Sigmoid colon (tissue), 7 donors: ENCODE data around the gene PAPPA. TPM values are rescaled to one million over a fixed set of nuclear protein-coding genes. Genes with fewer than 3 reads are reported as not detected.

Experiments used
- DNase-seq: peaks from one replicate; pipeline ENCODE4 v3.0.0-alpha.2; 2019
- H3K27ac ChIP-seq, 4 donors: fragments of 200-600 bp; sonication (generic); one replicate each; pipeline ENCODE4 v1.5.1; 2016 to 2019; ENCODE audit warnings: mild to moderate bottlenecking in 1 of 4
- H3K27me3 ChIP-seq, 3 donors: fragments of 200-600 bp; sonication (generic); one replicate each; pipeline ENCODE4 v1.5.1; 2019; ENCODE audit warnings: mild to moderate bottlenecking in 1 of 3
- H3K36me3 ChIP-seq, 4 donors: fragments of 200-600 bp; sonication (generic); one replicate each; pipeline ENCODE4 v1.5.1; 2016 to 2019
- H3K4me1 ChIP-seq, 4 donors: fragments of 200-600 bp; sonication (generic); one replicate each; pipeline ENCODE4 v1.5.1; 2017 to 2019
- H3K4me3 ChIP-seq, 4 donors: fragments of 200-600 bp; sonication (generic); one replicate each; pipeline ENCODE4 v1.5.1; 2017 to 2019; ENCODE audit warnings: mild to moderate bottlenecking in 2 of 4, moderate library complexity in 1 of 4
- H3K9me3 ChIP-seq, 4 donors: fragments of 200-600 bp in 3 of 4; sonication (generic) in 3 of 4; one replicate each; pipeline versions ENCODE4 v1.5.1 to v1.6.1; 2013 to 2019
- CTCF ChIP-seq, 4 experiments: fragments of 450-650 bp in 3 of 4; fragments of 200-600 bp in 1 of 4; IDR thresholded peaks; one replicate each; pipeline ENCODE4 v1.5.1; 2016 to 2019; ENCODE audit warnings: antibody characterized with exemption in 4 of 4, mild to moderate bottlenecking in 3 of 4, moderate library complexity in 2 of 4
- EP300 ChIP-seq, 4 donors: sonication (generic); formaldehyde crosslinking; IDR thresholded peaks; one replicate each; pipeline ENCODE4 v1.6.1; 2017; ENCODE audit warnings: antibody characterized with exemption in 4 of 4
- POLR2A ChIP-seq, 2 donors: fragments of 450-650 bp; IDR thresholded peaks; one replicate each; pipeline ENCODE4 v1.6.1; 2016; ENCODE audit warnings: antibody characterized with exemption in 2 of 2, mild to moderate bottlenecking in 2 of 2, moderate library complexity in 2 of 2
- POLR2AphosphoS5 ChIP-seq, 4 donors: sonication (generic); formaldehyde crosslinking; IDR thresholded peaks; one replicate each; pipeline ENCODE4 v1.6.1; 2017; ENCODE audit warnings: antibody characterized with exemption in 4 of 4
- WGBS, 2 donors: extraction: QIAGEN DNeasy Blood & Tissue Kit; methylation state at CpG; one replicate each; pipeline ENCODE4 v1.1.7; 2013; 5-methylcytosine and 5-hydroxymethylcytosine counted together
- intact Hi-C: fragments of 100-400 bp; cut with DNase I; formaldehyde crosslinking; loops from one replicate; pipeline ENCODE4 v1.15.1; 2023
- polyA plus RNA-seq, 3 donors: library from polyadenylated mRNA; stranded (reverse); fragments of 200-250 nt; gene quantifications; one replicate each; pipeline ENCODE4 v1.2.3, GENCODE V29; 2013
- total RNA-seq, 4 donors: library from RNA; depleted of rRNA; stranded (reverse); fragments of >200 nt; gene quantifications; one replicate each; pipeline ENCODE4 v1.1.0, GENCODE V29; 2016
- donor health status: healthy with polysubstance abuse.
- donor health status: Bipolar disorder and iron deficiency.
- donor health status: healthy.

Gene PAPPA
- total and polyA plus RNA-seq, 7 donors, result under 0.01 to 6.6 (median 3.6) TPM

- intact Hi-C loops, result no loop called here
- 75 to 78% methylated on average over 2 of the region's 2 CpGs for WGBS, 2 donors
- no peak overlapping the region for H3K4me3 ChIP-seq
- no peaks in the 10 kb centered on the region for H3K36me3 ChIP-seq
- TF ChIP-seq CTCF (IDR thresholded peaks at IDR 0.05), result no peak
- no peak for TF ChIP-seq EP300 (IDR thresholded peaks at IDR 0.05)
- TF ChIP-seq POLR2AphosphoS5 (IDR thresholded peaks at IDR 0.05), result no peak
- no peak for TF ChIP-seq POLR2A (IDR thresholded peaks at IDR 0.05)
- DNase-seq, result no peak
- H3K4me1 ChIP-seq, result no peaks in the 10 kb centered on the region
- no peaks in the 10 kb centered on the region for H3K9me3 ChIP-seq
- no peak overlapping the region for H3K27ac ChIP-seq
- H3K27me3 ChIP-seq, result no peaks in the 10 kb centered on the region
Observed at GRCh38 chr9:116312221-116312620, 158.6 kb downstream of the PAPPA start.

GRCh38 chr9:116313638-116314037 lies 160.0 kb downstream of the PAPPA start:
- no peaks in the 10 kb centered on the region for H3K9me3 ChIP-seq
- H3K27ac ChIP-seq, result no peak overlapping the region
- DNase-seq, result no peak
- TF ChIP-seq EP300 (IDR thresholded peaks at IDR 0.05), result no peak
- no peak for TF ChIP-seq POLR2A (IDR thresholded peaks at IDR 0.05)
- TF ChIP-seq POLR2AphosphoS5 (IDR thresholded peaks at IDR 0.05), result no peak
- no peak for TF ChIP-seq CTCF (IDR thresholded peaks at IDR 0.05)
- no peaks in the 10 kb centered on the region for H3K4me1 ChIP-seq
- no peaks in the 10 kb centered on the region for H3K27me3 ChIP-seq
- intact Hi-C loops, result no loop called here
- H3K4me3 ChIP-seq, result no peak overlapping the region
- 87 to 89% methylated on average over 3 of the region's 3 CpGs for WGBS, 2 donors
- no peaks in the 10 kb centered on the region for H3K36me3 ChIP-seq

- no peak for TF ChIP-seq POLR2AphosphoS5 (IDR thresholded peaks at IDR 0.05)
- no peak for TF ChIP-seq EP300 (IDR thresholded peaks at IDR 0.05)
- TF ChIP-seq CTCF (IDR thresholded peaks at IDR 0.05), result no peak
- no peak for TF ChIP-seq POLR2A (IDR thresholded peaks at IDR 0.05)
- no peak for DNase-seq
- WGBS, 2 donors, result 87 to 89% methylated on average over 2 of the region's 2 CpGs
- H3K4me1 ChIP-seq, result no peaks in the 10 kb centered on the region
- no peaks in the 10 kb centered on the region for H3K36me3 ChIP-seq
- H3K27ac ChIP-seq, result no peak overlapping the region
- H3K27me3 ChIP-seq, result no peaks in the 10 kb centered on the region
- H3K4me3 ChIP-seq, result no peak overlapping the region
- intact Hi-C loops, result no loop called here
- H3K9me3 ChIP-seq, result no peaks in the 10 kb centered on the region
Observed at GRCh38 chr9:116316246-116316645, 162.7 kb downstream of the PAPPA start.

GRCh38 chr9:116317503-116317902 lies 163.9 kb downstream of the PAPPA start:
- H3K36me3 ChIP-seq, result no peaks in the 10 kb centered on the region
- H3K27me3 ChIP-seq, result no peaks in the 10 kb centered on the region
- no peak overlapping the region for H3K27ac ChIP-seq
- intact Hi-C loops, result no loop called here
- H3K4me1 ChIP-seq, result no peaks in the 10 kb centered on the region
- DNase-seq, result no peak
- no peaks in the 10 kb centered on the region for H3K9me3 ChIP-seq
- no peak overlapping the region for H3K4me3 ChIP-seq
- WGBS, 2 donors, result 84 to 91% methylated on average over 2 of the region's 2 CpGs
- no peak for TF ChIP-seq POLR2AphosphoS5 (IDR thresholded peaks at IDR 0.05)
- no peak for TF ChIP-seq EP300 (IDR thresholded peaks at IDR 0.05)
- TF ChIP-seq POLR2A (IDR thresholded peaks at IDR 0.05), result no peak
- TF ChIP-seq CTCF (IDR thresholded peaks at IDR 0.05), result no peak
